Fibroblast of lung (primary cell): Measurements from ENCODE around the gene GNA12. TPM values are rescaled to one million over a fixed set of nuclear protein-coding genes. Genes with fewer than 3 reads are reported as not detected.

Source experiments
- DNase-seq, 2 donors: peaks; one replicate each; pipeline versions ENCODE4 v3.0.0 to v3.0.0-alpha.2; 2010; ENCODE audit warnings: low read depth in 2 of 2
- H2AFZ ChIP-seq: 2 replicates; pipeline ENCODE4 v1.5.1; 2012; ENCODE audit warnings: low read length, control low read depth, inconsistent platforms
- H3K27ac ChIP-seq: 2 replicates; pipeline ENCODE4 v1.5.1; 2011; ENCODE audit warnings: low read length, control low read depth; ENCODE audit not compliant: insufficient read depth
- H3K27me3 ChIP-seq: 2 replicates; pipeline ENCODE4 v1.5.1; 2011; ENCODE audit warnings: mild to moderate bottlenecking, low read length; ENCODE audit not compliant: control insufficient read depth, insufficient read depth
- H3K36me3 ChIP-seq: 2 replicates; pipeline ENCODE4 v1.5.1; 2011; ENCODE audit warnings: low read length; ENCODE audit not compliant: control insufficient read depth, insufficient read depth
- H3K4me1 ChIP-seq: 2 replicates; pipeline ENCODE4 v1.5.1; 2011; ENCODE audit warnings: low read length; ENCODE audit not compliant: control insufficient read depth, insufficient read depth; ENCODE audit errors: extremely low read depth
- H3K4me2 ChIP-seq: 2 replicates; pipeline ENCODE4 v1.5.1; 2011; ENCODE audit warnings: low read length, control low read depth; ENCODE audit not compliant: insufficient read depth; ENCODE audit errors: extremely low read depth
- H3K4me3 ChIP-seq, 4 experiments: fragments of 200-600 bp in 1 of 4; sonication (generic) in 1 of 4; replicated peaks in 1 of 4; 2 replicates each; pipeline ENCODE4 v1.5.1; 2011 to 2016; ENCODE audit warnings: low read length in 4 of 4, low read depth in 3 of 4, mild to moderate bottlenecking in 3 of 4, control low read depth in 2 of 4, inconsistent platforms in 1 of 4, mixed read lengths in 1 of 4; ENCODE audit not compliant: insufficient read depth in 1 of 4; ENCODE audit errors: control extremely low read depth in 1 of 4
- H3K79me2 ChIP-seq: 2 replicates; pipeline ENCODE4 v1.5.1; 2012; ENCODE audit warnings: mild to moderate bottlenecking, low read length, inconsistent platforms; ENCODE audit not compliant: control insufficient read depth, insufficient read depth
- H3K9ac ChIP-seq: 2 replicates; pipeline ENCODE4 v1.5.1; 2011; ENCODE audit warnings: mild to moderate bottlenecking, low read length, control low read depth; ENCODE audit not compliant: insufficient read depth
- H3K9me3 ChIP-seq: 2 replicates; pipeline ENCODE4 v1.5.1; 2012; ENCODE audit warnings: low read depth, low read length; ENCODE audit not compliant: control insufficient read depth, insufficient read depth
- H4K20me1 ChIP-seq: 2 replicates; pipeline ENCODE4 v1.5.1; 2011; ENCODE audit warnings: low read length; ENCODE audit not compliant: control insufficient read depth, insufficient read depth; ENCODE audit errors: extremely low read depth
- CTCF ChIP-seq, 2 donors: IDR thresholded peaks in 1 of 2; conservative IDR thresholded peaks in 1 of 2; 1 replicate in 1 of 2; 2 replicates in 1 of 2; pipeline ENCODE4 v1.5.1; 2011 to 2012; ENCODE audit warnings: low read length in 2 of 2, control low read depth in 1 of 2, inconsistent platforms in 1 of 2, low read depth in 1 of 2, mild to moderate bottlenecking in 1 of 2
- EZH2 ChIP-seq: IDR thresholded peaks from 2 replicates; pipeline ENCODE4 v1.5.1; 2012; ENCODE audit warnings: low read length, control low read depth, mild to moderate bottlenecking; ENCODE audit errors: missing control alignments
- polyA plus RNA-seq, 2 donors: library from polyadenylated mRNA; depleted of rRNA in 1 of 2; stranded (reverse) in 1 of 2; unstranded in 1 of 2; fragments of >200 nt; gene quantifications; 2 replicates each; pipeline ENCODE4 v1.2.1, GENCODE V29; 2011 to 2012; ENCODE audit warnings: missing spikeins in 1 of 2
- total RNA-seq: library from RNA; depleted of rRNA; stranded (reverse); fragments of >200 nt; gene quantifications from 2 replicates; pipeline ENCODE4 v1.2.1, GENCODE V29; 2014

GNA12 gene
- total and polyA plus RNA-seq, 2 donors (not counting 1 experiment from before 2014, with no cell fraction given), result 36.2 to 137 TPM

GRCh38 chr7:2800220-2800930, 43.7 kb downstream of the GNA12 start:
- no peaks in the 10 kb centered on the region for H3K36me3 ChIP-seq
- no peak overlapping the region for H3K4me3 ChIP-seq
- H3K4me1 ChIP-seq, result peaks cover 37% of the 10 kb centered on the region
- no peak overlapping the region for H2AFZ ChIP-seq
- no peak overlapping the region for H3K9ac ChIP-seq
- no peak for TF ChIP-seq EZH2
- no peak for TF ChIP-seq CTCF (conservative IDR thresholded peaks at IDR 0.05 in 1 of 2, IDR thresholded peaks at IDR 0.05 in 1 of 2; ENCODE audit: low read depth in 1 of 2, low read length in 2 of 2)
- H3K9me3 ChIP-seq, result no peaks in the 10 kb centered on the region
- peaks cover 82% of the 10 kb centered on the region for H3K79me2 ChIP-seq
- H3K4me2 ChIP-seq, result no peak overlapping the region
- no peak overlapping the region for H3K27ac ChIP-seq
- no peaks in the 10 kb centered on the region for H4K20me1 ChIP-seq
- H3K27me3 ChIP-seq, result no peaks in the 10 kb centered on the region
- DNase-seq, result no peak

- DNase-seq, result no peak
- Histone ChIP-seq H3K4me1 (peaks cover 36% of the 10 kb centered on the region), H3K9ac (no peak overlapping the region), H3K4me3 (no peak overlapping the region), H2AFZ (no peak overlapping the region), H3K79me2 (peaks cover 77% of the 10 kb centered on the region), H3K27ac (no peak overlapping the region), H3K9me3 (no peaks in the 10 kb centered on the region), H3K36me3 (no peaks in the 10 kb centered on the region), H3K27me3 (no peaks in the 10 kb centered on the region), H3K4me2 (no peak overlapping the region), H4K20me1 (no peaks in the 10 kb centered on the region)
- TF ChIP-seq EZH2, result no peak
- no peak for TF ChIP-seq CTCF (conservative IDR thresholded peaks at IDR 0.05 in 1 of 2, IDR thresholded peaks at IDR 0.05 in 1 of 2; ENCODE audit: low read depth in 1 of 2, low read length in 2 of 2)
Measured at GRCh38 chr7:2799253-2799652, 44.9 kb downstream of the GNA12 start.

GRCh38 chr7:2798669-2799068, 45.4 kb downstream of the GNA12 start:
- H3K4me2 ChIP-seq, result no peak overlapping the region
- H4K20me1 ChIP-seq, result no peaks in the 10 kb centered on the region
- H3K27ac ChIP-seq, result no peak overlapping the region
- H3K27me3 ChIP-seq, result no peaks in the 10 kb centered on the region
- DNase-seq, result no peak
- TF ChIP-seq CTCF (conservative IDR thresholded peaks at IDR 0.05 in 1 of 2, IDR thresholded peaks at IDR 0.05 in 1 of 2; ENCODE audit: low read depth in 1 of 2, low read length in 2 of 2) (no peak), EZH2 (no peak)
- no peak overlapping the region for H2AFZ ChIP-seq
- no peaks in the 10 kb centered on the region for H3K9me3 ChIP-seq
- no peak overlapping the region for H3K9ac ChIP-seq
- peaks cover 31% of the 10 kb centered on the region for H3K4me1 ChIP-seq
- no peak overlapping the region for H3K4me3 ChIP-seq
- H3K79me2 ChIP-seq, result peaks cover 72% of the 10 kb centered on the region
- H3K36me3 ChIP-seq, result peaks cover 4% of the 10 kb centered on the region
